PC-9 (cell line): ENCODE results near the gene ASB15. TPM values are rescaled to one million over a fixed set of nuclear protein-coding genes. Genes with fewer than 3 reads are reported as not detected.

ENCODE experiments used
- BruUV-seq: library from RNA; stranded (reverse); fragments of 400-500 nt; replicated peaks from 2 replicates; lab custom pipeline; 2021; lab: Mats Ljungman, UMichigan
- CTCF ChIA-PET: fragments of 300-600 bp; sonication (Branson Sonifier 250); formaldehyde crosslinking; loops from one replicate; lab custom pipeline; 2022; ENCODE audit warnings: antibody characterized with exemption; lab: Charles Lee
- POLR2A ChIA-PET: fragments of 300-600 bp; sonication (Branson Sonifier 250); formaldehyde crosslinking; loops from one replicate; lab custom pipeline; 2022; ENCODE audit warnings: antibody characterized with exemption; ENCODE audit not compliant: unreplicated experiment; lab: Charles Lee
- DNase-seq, 2 experiments: peaks; one replicate each; pipeline versions ENCODE4 v3.0.0 to v3.0.0-alpha.2; 2015 to 2022; ENCODE audit warnings: mixed read lengths in 1 of 2
- H2AFZ ChIP-seq: fragments of 200-600 bp; sonication (generic); 2 replicates; pipeline ENCODE4 v1.8.1; 2017; ENCODE audit warnings: antibody characterized with exemption
- H3F3A ChIP-seq: fragments of 200-600 bp; sonication (generic); 2 replicates; pipeline ENCODE4 v1.8.1; 2017; ENCODE audit warnings: antibody characterized with exemption, mild to moderate bottlenecking, low read depth; ENCODE audit not compliant: insufficient read depth
- H3K27ac ChIP-seq: fragments of 200-600 bp; sonication (generic); 2 replicates; pipeline ENCODE4 v1.6.1; 2016; ENCODE audit warnings: mixed run types
- H3K27me3 ChIP-seq: fragments of 200-600 bp; sonication (generic); 2 replicates; pipeline ENCODE4 v1.6.1; 2016; ENCODE audit warnings: low read depth, mixed run types; ENCODE audit not compliant: insufficient read depth
- H3K36me3 ChIP-seq: fragments of 200-600 bp; sonication (generic); 2 replicates; pipeline ENCODE4 v1.6.1; 2016; ENCODE audit warnings: low read depth, mixed run types
- H3K4me1 ChIP-seq: fragments of 200-600 bp; sonication (generic); replicated peaks from 2 replicates; pipeline ENCODE4 v1.6.1; 2016; ENCODE audit warnings: mixed run types; ENCODE audit not compliant: insufficient read depth
- H3K4me2 ChIP-seq: fragments of 200-600 bp; sonication (generic); 2 replicates; pipeline ENCODE4 v1.6.1; 2017; ENCODE audit warnings: mixed run types
- H3K4me3 ChIP-seq: fragments of 200-600 bp; sonication (generic); 2 replicates; pipeline ENCODE4 v1.6.1; 2016; ENCODE audit warnings: mixed run types
- H3K79me2 ChIP-seq: fragments of 200-600 bp; sonication (generic); 2 replicates; pipeline ENCODE4 v1.6.1; 2017; ENCODE audit warnings: low read depth, mixed run types
- H3K9me2 ChIP-seq: fragments of 200-600 bp; sonication (generic); 2 replicates; pipeline ENCODE4 v1.8.1; 2017; ENCODE audit warnings: mild to moderate bottlenecking; ENCODE audit not compliant: insufficient read depth
- H3K9me3 ChIP-seq: fragments of 200-600 bp; sonication (generic); 2 replicates; pipeline ENCODE4 v1.8.1; 2016; ENCODE audit warnings: low read depth; ENCODE audit not compliant: insufficient read depth
- H4K20me1 ChIP-seq: fragments of 200-600 bp; sonication (generic); 2 replicates; pipeline ENCODE4 v1.8.1; 2017; ENCODE audit not compliant: insufficient read depth
- CTCF ChIP-seq: fragments of 200-600 bp; sonication (generic); conservative IDR thresholded peaks from 2 replicates; pipeline ENCODE4 v1.6.1; 2017; ENCODE audit warnings: mixed run types, antibody characterized with exemption, mild to moderate bottlenecking, moderate library complexity
- EZH2 ChIP-seq: fragments of 200-600 bp; sonication (generic); IDR thresholded peaks from 2 replicates; pipeline ENCODE4 v1.8.0; 2017; ENCODE audit warnings: antibody characterized with exemption, low read depth
- intact Hi-C: fragments of 100-400 bp; cut with micrococcal nuclease; formaldehyde crosslinking; loops from one replicate; pipeline ENCODE4 v1.10.0; 2022; ENCODE audit not compliant: unreplicated experiment
- total RNA-seq: library from RNA; stranded (reverse); gene quantifications from 2 replicates; pipeline ENCODE4 v1.2.3, GENCODE V29; 2021

ASB15 gene
- total RNA-seq, 1 experiment from 2014 or later: not detected

- no peaks in the 10 kb centered on the region for H3K9me2 ChIP-seq
- POLR2A ChIA-PET: no interaction called here
- no peak overlapping the region for H3K27ac ChIP-seq
- no peak overlapping the region for H2AFZ ChIP-seq
- H3K4me1 ChIP-seq: 0 out of 2 replicates have a peak, but pooled peaks cover 9% of the 10 kb centered on the region
- no peak overlapping the region for H3K4me3 ChIP-seq
- H3K9me3 ChIP-seq: no peaks in the 10 kb centered on the region
- no peaks in the 10 kb centered on the region for H3K27me3 ChIP-seq
- H3K4me2 ChIP-seq: no peak overlapping the region
- no peaks in the 10 kb centered on the region for H4K20me1 ChIP-seq
- no TSS peak for BruUV-seq
- H3K79me2 ChIP-seq: no peaks in the 10 kb centered on the region
- H3F3A ChIP-seq: no peaks in the 10 kb centered on the region
- DNase-seq: no peak
- intact Hi-C loops: loop anchor here (5.0 kb wide), 1 partner anchor 41 kb away; no protein-coding TSS in a partner anchor
- TF ChIP-seq CTCF (no peak), EZH2 (no peak)
- no peaks in the 10 kb centered on the region for H3K36me3 ChIP-seq
- CTCF ChIA-PET: no interaction called here
Observed at GRCh38 chr7:123622660-123623386, 21.2 kb downstream of the ASB15 start.

GRCh38 chr7:123624527-123625183, 23.0 kb downstream of the ASB15 start:
- Histone ChIP-seq H3K9me2 (no peaks in the 10 kb centered on the region), H3K4me2 (no peak overlapping the region), H3K4me3 (no peak overlapping the region), H3K4me1 (0 out of 2 replicates have a peak, but pooled peaks cover 9% of the 10 kb centered on the region), H3K9me3 (no peaks in the 10 kb centered on the region), H4K20me1 (no peaks in the 10 kb centered on the region), H3K27ac (no peak overlapping the region), H3K79me2 (no peaks in the 10 kb centered on the region), H3F3A (no peaks in the 10 kb centered on the region), H3K36me3 (no peaks in the 10 kb centered on the region), H3K27me3 (no peaks in the 10 kb centered on the region), H2AFZ (no peak overlapping the region)
- no TSS peak for BruUV-seq
- TF ChIP-seq CTCF (peak; percentile 62), EZH2 (no peak)
- intact Hi-C loops: loop anchor here (5.0 kb wide), 1 partner anchor 42 kb away; no protein-coding TSS in a partner anchor
- ChIA-PET POLR2A (interaction anchor here (0.6 to 0.8 kb wide), 2 partner anchors 344 to 1248 kb away, joined by 4 to 7 read pairs; no protein-coding TSS in a partner anchor), CTCF (interaction anchor here (0.6 to 1.1 kb wide), 2 partner anchors 10 to 113 kb away, joined by 3 to 4 read pairs; no protein-coding TSS in a partner anchor)
- DNase-seq: peak in 1 of 2 experiments; percentile 58

- Histone ChIP-seq H3K4me3 (no peak overlapping the region), H3K79me2 (no peaks in the 10 kb centered on the region), H3K4me1 (0 out of 2 replicates have a peak, but pooled peaks cover 9% of the 10 kb centered on the region), H3K9me3 (no peaks in the 10 kb centered on the region), H3K27me3 (no peaks in the 10 kb centered on the region), H2AFZ (no peak overlapping the region), H3K27ac (no peak overlapping the region), H4K20me1 (no peaks in the 10 kb centered on the region), H3F3A (no peaks in the 10 kb centered on the region), H3K9me2 (no peaks in the 10 kb centered on the region), H3K4me2 (no peak overlapping the region), H3K36me3 (no peaks in the 10 kb centered on the region)
- ChIA-PET POLR2A (no interaction called here), CTCF (interaction anchor here (1.1 kb wide), 1 partner anchor 11 kb away, joined by 3 read pairs; no protein-coding TSS in a partner anchor)
- no peak for DNase-seq
- TF ChIP-seq CTCF (no peak), EZH2 (no peak)
- no TSS peak for BruUV-seq
- intact Hi-C loops: no loop called here
Observed at GRCh38 chr7:123625254-123625653, 23.6 kb downstream of the ASB15 start.
